GM23248 (cell line): ENCODE data around the gene DPYD. TPM values are rescaled to one million over a fixed set of nuclear protein-coding genes. Genes with fewer than 3 reads are reported as not detected.

Source experiments
- DNase-seq: peaks from one replicate; pipeline ENCODE4 v3.0.0-alpha.2; 2015
- H2AFZ ChIP-seq: fragments of 200-600 bp; sonication (generic); 2 replicates; pipeline ENCODE4 v1.6.1; 2016; ENCODE audit warnings: antibody characterized with exemption
- H3F3A ChIP-seq: fragments of 200-600 bp; sonication (generic); 2 replicates; pipeline ENCODE4 v1.6.1; 2016; ENCODE audit warnings: mild to moderate bottlenecking, antibody characterized with exemption, mixed run types; ENCODE audit not compliant: insufficient read depth
- H3K27ac ChIP-seq: fragments of 200-600 bp; sonication (generic); 2 replicates; pipeline ENCODE4 v1.5.1; 2016; ENCODE audit warnings: mild to moderate bottlenecking
- H3K27me3 ChIP-seq: fragments of 200-600 bp; sonication (generic); replicated peaks from 2 replicates; pipeline ENCODE4 v1.6.1; 2016; ENCODE audit warnings: mild to moderate bottlenecking; ENCODE audit not compliant: insufficient read depth
- H3K36me3 ChIP-seq: fragments of 200-600 bp; sonication (generic); 2 replicates; pipeline ENCODE4 v1.6.1; 2016; ENCODE audit warnings: low read depth, mild to moderate bottlenecking
- H3K4me1 ChIP-seq: fragments of 200-600 bp; sonication (generic); 2 replicates; pipeline ENCODE4 v1.6.1; 2016; ENCODE audit warnings: mild to moderate bottlenecking; ENCODE audit not compliant: insufficient read depth
- H3K4me2 ChIP-seq: fragments of 200-600 bp; sonication (generic); one replicate; pipeline ENCODE4 v1.6.1; 2016; ENCODE audit warnings: mild to moderate bottlenecking; ENCODE audit not compliant: unreplicated experiment
- H3K4me3 ChIP-seq: fragments of 200-600 bp; sonication (generic); 2 replicates; pipeline ENCODE4 v1.5.1; 2016; ENCODE audit warnings: mild to moderate bottlenecking
- H3K79me2 ChIP-seq: fragments of 200-600 bp; sonication (generic); 2 replicates; pipeline ENCODE4 v1.6.1; 2016; ENCODE audit warnings: mild to moderate bottlenecking; ENCODE audit not compliant: insufficient read depth
- H3K9ac ChIP-seq: fragments of 200-600 bp; sonication (generic); 2 replicates; pipeline ENCODE4 v1.6.1; 2016; ENCODE audit warnings: mild to moderate bottlenecking
- H3K9me2 ChIP-seq: fragments of 200-600 bp; sonication (generic); 2 replicates; pipeline ENCODE4 v1.6.1; 2016; ENCODE audit warnings: mixed run types, mild to moderate bottlenecking, moderate library complexity; ENCODE audit not compliant: insufficient read depth
- H3K9me3 ChIP-seq: fragments of 200-600 bp; sonication (generic); one replicate; pipeline ENCODE4 v1.6.1; 2017; ENCODE audit warnings: low read depth
- H4K20me1 ChIP-seq: fragments of 200-600 bp; sonication (generic); 2 replicates; pipeline ENCODE4 v1.6.0; 2016; ENCODE audit not compliant: insufficient read depth
- EZH2 ChIP-seq: fragments of 200-600 bp; sonication (generic); IDR thresholded peaks from 2 replicates; pipeline ENCODE4 v1.6.1; 2018; ENCODE audit warnings: antibody characterized with exemption, mild to moderate bottlenecking; ENCODE audit not compliant: insufficient read depth, poor library complexity, severe bottlenecking
- EZH2phosphoT487 ChIP-seq: fragments of 200-600 bp; sonication (generic); IDR thresholded peaks from 2 replicates; pipeline ENCODE4 v1.6.1; 2018; ENCODE audit warnings: antibody characterized with exemption, moderate library complexity, mild to moderate bottlenecking, low read depth; ENCODE audit not compliant: insufficient read depth
- WGBS, 2 experiments: methylation state at CpG; one replicate each; pipeline ENCODE4 v1.1.6; 2015 to 2017; ENCODE audit warnings: low lambda C conversion rate in 2 of 2, low coverage in 1 of 2; ENCODE audit errors: missing lambda C conversion rate in 2 of 2; 5-methylcytosine and 5-hydroxymethylcytosine counted together
- in situ Hi-C: fragments of 300-500 bp; cut with MboI; formaldehyde crosslinking; loops from 2 replicates; pipeline ENCODE4 v1.15.0; 2020
- polyA plus RNA-seq: library from polyadenylated mRNA; unstranded; fragments of >200 nt; fragmentation: Nextera tagmentation; extraction: Ambion mirVana; gene quantifications from 2 replicates; pipeline ENCODE4 v1.2.1, GENCODE V29; 2016
- total RNA-seq: library from RNA; depleted of rRNA; stranded (reverse); fragments of >200 nt; shearing (Covaris generic); gene quantifications from 2 replicates; pipeline ENCODE4 v1.2.3, GENCODE V29; 2014

Gene DPYD
- total and polyA plus RNA-seq, 2 experiments from 2014 or later = 38.4 to 70.7 TPM

GRCh38 chr1:97385536-97386277, 535.1 kb downstream of the DPYD start:
- Histone ChIP-seq H3K9me3 (no peaks in the 10 kb centered on the region), H3K79me2 (no peaks in the 10 kb centered on the region), H3K9ac (no peak overlapping the region), H4K20me1 (no peaks in the 10 kb centered on the region), H3K36me3 (no peaks in the 10 kb centered on the region), H3K9me2 (no peaks in the 10 kb centered on the region), H3K27me3 (no peaks in the 10 kb centered on the region), H3K4me2 (no peak overlapping the region), H3F3A (peaks cover 27% of the 10 kb centered on the region), H3K4me3 (no peak overlapping the region), H3K27ac (no peak overlapping the region), H3K4me1 (peaks cover 17% of the 10 kb centered on the region), H2AFZ (no peak overlapping the region)
- in situ Hi-C loops = no loop called here
- WGBS, 2 experiments = 100% methylated on average over 2 of the region's 2 CpGs
- no peak for TF ChIP-seq EZH2phosphoT487
- no peak for DNase-seq

DNA sequence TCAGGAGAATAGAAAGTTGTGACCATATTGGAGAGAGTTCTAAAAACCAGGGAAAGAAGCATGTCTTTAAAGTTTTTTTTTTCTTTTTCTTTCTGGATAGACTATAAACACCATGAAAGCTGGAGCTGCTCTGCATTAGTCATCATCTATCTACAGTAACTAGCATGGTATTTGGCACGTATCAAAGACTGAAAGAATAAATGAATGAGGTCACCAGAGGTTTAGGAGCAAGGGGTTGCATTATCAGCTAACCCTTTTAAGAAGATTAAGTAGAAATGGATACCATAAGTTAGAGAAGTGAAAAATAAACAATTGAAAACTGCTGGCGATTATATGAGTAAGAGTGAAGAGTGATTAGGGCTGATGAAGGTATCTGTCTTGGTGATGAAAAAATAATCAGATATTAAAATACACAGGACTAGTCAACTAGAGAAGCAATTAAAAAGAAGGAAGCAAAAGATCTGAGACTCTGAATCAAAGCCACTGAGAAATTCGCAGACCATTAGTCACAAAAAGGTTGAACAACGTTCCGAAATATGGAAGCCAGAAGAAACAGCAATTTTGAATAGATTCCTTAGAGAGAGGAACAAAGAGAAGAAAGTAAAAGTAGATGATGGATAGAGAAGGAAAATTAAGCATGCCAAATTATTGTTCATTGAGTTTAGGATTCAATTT, 536.4 kb downstream of the DPYD start:
- no peak overlapping the region for H2AFZ ChIP-seq
- 1% methylated on average over 5 of the region's 5 CpGs for WGBS, 2 experiments
- H3K9ac ChIP-seq = no peak overlapping the region
- H3K9me2 ChIP-seq = no peaks in the 10 kb centered on the region
- H3K36me3 ChIP-seq = no peaks in the 10 kb centered on the region
- in situ Hi-C loops = no loop called here
- peak; percentile 87 for DNase-seq
- peaks cover 35% of the 10 kb centered on the region for H3F3A ChIP-seq
- H3K27me3 ChIP-seq = no peaks in the 10 kb centered on the region
- H3K9me3 ChIP-seq = no peaks in the 10 kb centered on the region
- peak overlapping the region; percentile 33; the same call in 1 of the 2 replicates for H3K4me3 ChIP-seq
- H4K20me1 ChIP-seq = no peaks in the 10 kb centered on the region; the same call in 1 of the 2 replicates
- H3K4me1 ChIP-seq = peaks cover 24% of the 10 kb centered on the region
- H3K27ac ChIP-seq = peak overlapping the region; percentile 44
- H3K4me2 ChIP-seq = peak overlapping the region; percentile 64
- no peaks in the 10 kb centered on the region for H3K79me2 ChIP-seq
- no peak for TF ChIP-seq EZH2phosphoT487
- no peak for TF ChIP-seq EZH2

DNA sequence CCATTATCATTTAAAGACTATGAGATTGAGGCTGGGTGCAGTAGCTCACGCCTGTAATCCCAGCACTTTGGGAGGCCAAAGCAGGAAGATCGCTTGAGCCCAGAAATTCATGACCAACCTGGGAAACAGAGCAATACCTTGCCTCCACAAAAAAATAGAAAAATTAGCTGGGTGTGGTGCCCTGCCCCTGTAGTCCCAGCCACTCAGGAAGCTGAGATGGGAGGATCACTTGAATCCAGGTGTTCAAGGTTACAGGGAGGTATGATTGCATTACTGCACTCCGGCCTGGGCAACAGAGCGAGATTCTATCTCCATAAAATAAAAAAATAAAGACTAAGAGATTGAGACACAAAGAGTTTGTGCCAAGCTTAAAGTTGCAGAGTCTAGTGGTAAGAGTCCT, 537.0 kb downstream of the DPYD start:
- Histone ChIP-seq H3K4me3 (peak overlapping the region; percentile 33; the same call in 1 of the 2 replicates), H3K4me1 (peaks cover 31% of the 10 kb centered on the region), H3K79me2 (no peaks in the 10 kb centered on the region), H3K9me3 (no peaks in the 10 kb centered on the region), H4K20me1 (no peaks in the 10 kb centered on the region; the same call in 1 of the 2 replicates), H3K27me3 (no peaks in the 10 kb centered on the region), H3K4me2 (peak overlapping the region; percentile 64), H3K36me3 (no peaks in the 10 kb centered on the region), H3F3A (peaks cover 41% of the 10 kb centered on the region), H2AFZ (no peak overlapping the region), H3K27ac (peak overlapping the region; percentile 44), H3K9ac (no peak overlapping the region), H3K9me2 (no peaks in the 10 kb centered on the region)
- 55 to 63% methylated on average over 4 of the region's 4 CpGs for WGBS, 2 experiments
- TF ChIP-seq EZH2 = no peak
- TF ChIP-seq EZH2phosphoT487 = no peak
- no peak for DNase-seq
- in situ Hi-C loops = no loop called here

DNA sequence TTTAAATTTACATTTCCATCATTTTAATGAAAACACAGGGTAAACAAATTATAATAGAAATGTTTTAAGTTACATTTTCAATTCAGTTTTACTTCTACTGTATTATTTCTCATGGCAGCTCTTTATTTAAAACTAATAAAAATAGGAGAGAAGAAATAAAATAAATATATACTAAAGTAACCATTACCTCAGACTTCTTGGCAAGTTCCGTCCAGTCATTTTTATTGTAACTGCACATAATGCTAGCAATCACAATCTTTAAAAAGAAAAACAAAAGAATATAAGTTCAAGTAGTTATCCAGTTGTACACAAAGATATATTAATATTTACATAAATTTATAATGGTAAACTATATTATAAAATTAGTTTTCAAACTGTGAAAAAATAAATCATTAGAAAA, 538.6 kb downstream of the DPYD start:
- peaks cover 44% of the 10 kb centered on the region for H3K4me1 ChIP-seq
- no peaks in the 10 kb centered on the region for H3K79me2 ChIP-seq
- no peak overlapping the region for H3K27ac ChIP-seq
- no peak overlapping the region for H3K9ac ChIP-seq
- no peak for TF ChIP-seq EZH2phosphoT487
- no peak for TF ChIP-seq EZH2
- H3K36me3 ChIP-seq = no peaks in the 10 kb centered on the region
- DNase-seq = no peak
- H3K27me3 ChIP-seq = no peaks in the 10 kb centered on the region
- H3K4me2 ChIP-seq = no peak overlapping the region
- WGBS, 2 experiments = 91 to 98% methylated on average over 1 of the region's 1 CpG
- peaks cover 51% of the 10 kb centered on the region for H3F3A ChIP-seq
- H4K20me1 ChIP-seq = no peaks in the 10 kb centered on the region; the same call in 1 of the 2 replicates
- no peaks in the 10 kb centered on the region for H3K9me2 ChIP-seq
- in situ Hi-C loops = no loop called here
- H2AFZ ChIP-seq = no peak overlapping the region
- no peaks in the 10 kb centered on the region for H3K9me3 ChIP-seq
- no peak overlapping the region for H3K4me3 ChIP-seq
